GM12878 (cell line): ENCODE results near the gene BCLAF3. TPM values are rescaled to one million over a fixed set of nuclear protein-coding genes. Genes with fewer than 3 reads are reported as not detected.

ENCODE experiments used
- ATAC-seq: fragments of 200-7000 bp; cut with Tn5 transposase; 3 replicates; pipeline ENCODE4 v1.9.1; 2020; ENCODE audit warnings: mild to moderate bottlenecking, moderate library complexity
- BruUV-seq: library from RNA; stranded (reverse); fragments of 400-500 nt; replicated peaks from 2 replicates; lab custom pipeline; 2021; lab: Mats Ljungman, UMichigan
- CTCF ChIA-PET: fragments of 300-600 bp; sonication (Branson Sonifier 250); formaldehyde crosslinking; extraction: SDS; loops from one replicate; lab custom pipeline; 2021; ENCODE audit warnings: inconsistent platforms; lab: Yijun Ruan, JAX
- POLR2A ChIA-PET: fragments of 350-600 bp; formaldehyde crosslinking; extraction: SDS; loops from one replicate; lab custom pipeline; 2021; ENCODE audit warnings: inconsistent platforms; lab: Charles Lee
- RAD21 ChIA-PET: fragments of 300-600 bp; sonication (Branson Sonifier 250); formaldehyde crosslinking; loops from one replicate; lab custom pipeline; 2023; ENCODE audit warnings: antibody characterized with exemption; ENCODE audit not compliant: unreplicated experiment; lab: Charles Lee
- SMC1A ChIA-PET: fragments of 300-600 bp; sonication (Branson Sonifier 250); formaldehyde crosslinking; loops from one replicate; lab custom pipeline; 2023; ENCODE audit not compliant: unreplicated experiment, uncharacterized antibody; lab: Charles Lee
- DNase-seq: peaks from one replicate; pipeline ENCODE4 v3.0.0-alpha.2; 2011; ENCODE audit warnings: low read depth, low spot score
- FAIRE-seq: peaks from 3 replicates; lab custom pipeline; 2011; peaks lifted over from hg19 to GRCh38; lab: Jason Lieb, UNC
- H2AFZ ChIP-seq: 2 replicates; pipeline ENCODE4 v1.6.0; 2011; ENCODE audit warnings: low read depth, low read length, control low read depth; ENCODE audit not compliant: control insufficient read depth
- H3K27ac ChIP-seq: 2 replicates; pipeline ENCODE4 v1.5.1; 2011; ENCODE audit warnings: control low read depth; ENCODE audit not compliant: control insufficient read depth, insufficient read depth
- H3K27me3 ChIP-seq, 2 experiments: replicated peaks in 1 of 2; 2 replicates each; pipeline versions ENCODE4 v1.6.0 to v1.6.1; 2011; ENCODE audit warnings: low read length in 1 of 2; ENCODE audit not compliant: control insufficient read depth in 2 of 2, insufficient read depth in 2 of 2
- H3K36me3 ChIP-seq, 2 experiments: 2 replicates each; pipeline ENCODE4 v1.5.1; 2011; ENCODE audit warnings: low read length in 1 of 2; ENCODE audit not compliant: control insufficient read depth in 2 of 2, insufficient read depth in 2 of 2
- H3K4me1 ChIP-seq: 2 replicates; pipeline ENCODE4 v1.6.1; 2011; ENCODE audit warnings: mild to moderate bottlenecking, low read length, moderate library complexity, mixed read lengths; ENCODE audit not compliant: control insufficient read depth, insufficient read depth
- H3K4me2 ChIP-seq: 2 replicates; pipeline ENCODE4 v1.6.0; 2011; ENCODE audit warnings: control low read depth; ENCODE audit not compliant: control insufficient read depth, insufficient read depth
- H3K4me3 ChIP-seq: fragments of 200-600 bp; sonication (generic); 2 replicates; pipeline ENCODE4 v1.5.1; 2016
- H3K79me2 ChIP-seq: 2 replicates; pipeline ENCODE4 v1.6.0; 2011; ENCODE audit warnings: low read length; ENCODE audit not compliant: control insufficient read depth, insufficient read depth
- H3K9ac ChIP-seq: 2 replicates; pipeline ENCODE4 v1.8.0; 2011; ENCODE audit warnings: low read length, control low read depth, mixed read lengths; ENCODE audit not compliant: control insufficient read depth, insufficient read depth
- H3K9me3 ChIP-seq: replicated peaks from 3 replicates; pipeline ENCODE4 v1.5.1; 2011; ENCODE audit warnings: mild to moderate bottlenecking, low read length; ENCODE audit not compliant: control insufficient read depth, insufficient read depth
- H4K20me1 ChIP-seq: 2 replicates; pipeline ENCODE4 v1.6.0; 2011; ENCODE audit not compliant: control insufficient read depth, insufficient read depth
- CEBPB ChIP-seq, 2 experiments: fragments of 150-350 bp in 1 of 2; IDR thresholded peaks; 2 replicates each; pipeline ENCODE4 v1.6.1; 2012 to 2014; ENCODE audit warnings: low read depth in 2 of 2, low read length in 2 of 2, borderline replicate concordance in 1 of 2, inconsistent platforms in 1 of 2
- CHD1 ChIP-seq: IDR thresholded peaks from 2 replicates; pipeline ENCODE4 v1.6.1; 2012; ENCODE audit warnings: low read depth, low read length, improper control_type of control experiment
- CUX1 ChIP-seq: IDR thresholded peaks from 2 replicates; pipeline ENCODE4 v1.6.1; 2012; ENCODE audit warnings: improper control_type of control experiment, low read depth, low read length; ENCODE audit not compliant: insufficient replicate concordance
- DPF2 ChIP-seq: fragments of 450-650 bp; IDR thresholded peaks from 2 replicates; pipeline ENCODE4 v1.6.1; 2017; ENCODE audit warnings: mild to moderate bottlenecking
- GABPA ChIP-seq: IDR thresholded peaks from 2 replicates; pipeline ENCODE4 v1.6.1; 2014; ENCODE audit warnings: antibody characterized with exemption, low read depth, mild to moderate bottlenecking, inconsistent platforms
- HCFC1 ChIP-seq: fragments of 150-350 bp; IDR thresholded peaks from 2 replicates; pipeline ENCODE4 v1.6.1; 2014; ENCODE audit warnings: low read length
- IRF4 ChIP-seq: IDR thresholded peaks from 2 replicates; pipeline ENCODE4 v1.6.1; 2011; ENCODE audit warnings: low read depth, low read length
- IRF5 ChIP-seq: fragments of 450-650 bp; IDR thresholded peaks from 2 replicates; pipeline ENCODE4 v1.6.1; 2017; ENCODE audit warnings: borderline replicate concordance
- KDM1A ChIP-seq: fragments of 200-600 bp; sonication (generic); IDR thresholded peaks from 2 replicates; pipeline ENCODE4 v1.6.1; 2016; ENCODE audit warnings: borderline replicate concordance
- NR2C1 ChIP-seq: fragments of 450-650 bp; IDR thresholded peaks from 2 replicates; pipeline ENCODE4 v1.6.1; 2017; ENCODE audit warnings: antibody characterized with exemption, mild to moderate bottlenecking, moderate library complexity
- NR2F1 ChIP-seq: fragments of 450-650 bp; conservative IDR thresholded peaks from 2 replicates; pipeline ENCODE4 v1.6.1; 2017; ENCODE audit warnings: mild to moderate bottlenecking
- SMARCA5 ChIP-seq: fragments of 450-650 bp; IDR thresholded peaks from 2 replicates; pipeline ENCODE4 v1.6.1; 2017; ENCODE audit warnings: mild to moderate bottlenecking
- SP1 ChIP-seq: IDR thresholded peaks from one replicate; pipeline ENCODE4 v1.6.1; 2011; ENCODE audit warnings: low read depth, low read length
- SRF ChIP-seq, 2 experiments: IDR thresholded peaks; 2 replicates each; pipeline ENCODE4 v1.6.1; 2011; ENCODE audit warnings: low read depth in 2 of 2, low read length in 2 of 2, mild to moderate bottlenecking in 1 of 2, moderate library complexity in 1 of 2
- TBL1XR1 ChIP-seq: IDR thresholded peaks from 2 replicates; pipeline ENCODE4 v1.6.1; 2012; ENCODE audit warnings: low read depth, low read length, improper control_type of control experiment
- YY1 ChIP-seq: IDR thresholded peaks from 2 replicates; pipeline ENCODE4 v1.6.1; 2011; ENCODE audit warnings: low read depth, mild to moderate bottlenecking, low read length
- ZSCAN29 ChIP-seq: fragments of 450-650 bp; IDR thresholded peaks from 2 replicates; pipeline ENCODE4 v1.6.1; 2017; ENCODE audit warnings: mild to moderate bottlenecking, moderate library complexity
- WGBS: methylation state at CpG from one replicate; pipeline ENCODE4 v1.1.6; 2016; ENCODE audit warnings: low lambda C conversion rate; ENCODE audit not compliant: insufficient replicate concordance, insufficient coverage; ENCODE audit errors: missing lambda C conversion rate; 5-methylcytosine and 5-hydroxymethylcytosine counted together
- in situ Hi-C: fragments of 300-500 bp; cut with MboI; formaldehyde crosslinking; loops from 9 replicates; pipeline ENCODE4 v1.14.3; 2018; ENCODE audit warnings: mixed read lengths
- intact Hi-C: fragments of 100-400 bp; cut with micrococcal nuclease; formaldehyde crosslinking; loops from one replicate; pipeline ENCODE4 v1.14.2; 2022; ENCODE audit not compliant: unreplicated experiment
- polyA plus RNA-seq, 11 experiments: library from polyadenylated mRNA; depleted of rRNA in 4 of 11; unstranded in 6 of 11; stranded (reverse) in 5 of 11; fragments of >200 nt; fragmentation: Nextera tagmentation in 4 of 11; fragmentation: Illumina TruSeq in 1 of 11; extraction: Ambion mirVana in 4 of 11; extraction: Trizol in 1 of 11; gene quantifications; 1 replicate in 1 of 11; 2 replicates in 10 of 11; pipeline versions ENCODE4 v1.2.1 to v1.2.3, GENCODE V29; 2011 to 2016; ENCODE audit warnings: inconsistent platforms in 2 of 11, missing spikeins in 2 of 11, low read depth in 1 of 11
- total RNA-seq, 4 experiments: library from RNA; depleted of rRNA in 3 of 4; stranded (reverse); fragments of >200 nt in 3 of 4; fragmentation: Illumina TruSeq in 1 of 4; extraction: Trizol in 1 of 4; gene quantifications; 2 replicates each; pipeline versions ENCODE4 v1.2.1 to v1.2.3, GENCODE V29; 2013 to 2021

BCLAF3 gene
- total and polyA plus RNA-seq, 10 of the 15 experiments (the other 5 are each of a cell fraction or from before 2014, with no cell fraction given), result 0.74 to 4.4 (median 2.6) TPM

- TF ChIP-seq CEBPB (IDR thresholded peaks at IDR 0.05; ENCODE audit: borderline replicate concordance in 1 of 2, low read depth in 2 of 2, low read length in 2 of 2) (no peak), YY1 (no peak), ZSCAN29 (no peak), IRF5 (no peak), SP1 (no peak), TBL1XR1 (no peak)
These were observed 20.7 kb upstream of the BCLAF3 start (continued) for GRCh38 chrX:20011608-20012007.

- Histone ChIP-seq H3K36me3 (no peaks in the 10 kb centered on the region), H2AFZ (no peak overlapping the region), H3K79me2 (no peaks in the 10 kb centered on the region), H3K27ac (no peak overlapping the region), H3K4me3 (no peak overlapping the region), H3K9ac (no peak overlapping the region), H3K9me3 (no peaks in the 10 kb centered on the region; the same call in 2 of the 3 replicates), H3K4me2 (no peak overlapping the region), H3K4me1 (no peaks in the 10 kb centered on the region), H4K20me1 (no peaks in the 10 kb centered on the region), H3K27me3 (no peaks in the 10 kb centered on the region)
- no TSS peak for BruUV-seq
- in situ Hi-C loops (no loop called here), intact Hi-C loops (no loop called here)
- WGBS, result 51% methylated on average over 7 of the region's 7 CpGs
- peak; percentile 18; the same call in 1 of the 3 replicates for ATAC-seq
- ChIA-PET RAD21 (no interaction called here), CTCF (interaction anchor here (1.1 to 1.2 kb wide), 2 partner anchors 60 to 71 kb away, joined by 3 read pairs; no protein-coding TSS in a partner anchor), SMC1A (interaction anchor here (1.1 kb wide), 2 partner anchors 50 to 53 kb away, joined by 3 read pairs; no protein-coding TSS in a partner anchor), POLR2A (no interaction called here)
- no peak for FAIRE-seq
- DNase-seq, result no peak
- TF ChIP-seq IRF4 (no peak), HCFC1 (no peak), SMARCA5 (no peak), KDM1A (no peak), GABPA (no peak), CHD1 (no peak), DPF2 (no peak), NR2F1 (no peak), SRF (IDR thresholded peaks at IDR 0.05; ENCODE audit: low read depth in 2 of 2, low read length in 2 of 2) (no peak), CUX1 (no peak), IRF5 (no peak), NR2C1 (no peak)
These were observed 17.2 kb upstream of the BCLAF3 start for GRCh38 chrX:20007962-20008622.
